MM.1S (cell line): ENCODE data around the gene CEP164.

Source experiments
- CTCF ChIP-seq: fragments of 300-600 bp; sonication (generic); IDR thresholded peaks from 2 replicates; pipeline ENCODE4 v1.5.1; 2016; ENCODE audit warnings: antibody characterized with exemption, low read length, mixed read lengths
- EZH2 ChIP-seq: fragments of 300-600 bp; sonication (generic); optimal IDR thresholded peaks from 2 replicates; pipeline ENCODE3; 2017; ENCODE audit warnings: low read depth, mild to moderate bottlenecking, antibody characterized with exemption, low read length, mixed read lengths

GRCh38 chr11:117279711-117280376, 47.8 kb upstream of the CEP164 start:
- TF ChIP-seq CTCF (no peak), EZH2 (no peak)
